NCI-H524 (cell line): ENCODE measurements around the gene ERCC2.
"Not testable (repeated sequence)": the region's sequence is repeated elsewhere in the genome, so short reads cannot be mapped to it uniquely, and the experiment has no call there.

Experiments
- DNase-seq, 2 experiments: peaks; one replicate each; lab custom pipeline; 2025; lab: John Stamatoyannopoulos, UW

The ERCC2 gene

DNA sequence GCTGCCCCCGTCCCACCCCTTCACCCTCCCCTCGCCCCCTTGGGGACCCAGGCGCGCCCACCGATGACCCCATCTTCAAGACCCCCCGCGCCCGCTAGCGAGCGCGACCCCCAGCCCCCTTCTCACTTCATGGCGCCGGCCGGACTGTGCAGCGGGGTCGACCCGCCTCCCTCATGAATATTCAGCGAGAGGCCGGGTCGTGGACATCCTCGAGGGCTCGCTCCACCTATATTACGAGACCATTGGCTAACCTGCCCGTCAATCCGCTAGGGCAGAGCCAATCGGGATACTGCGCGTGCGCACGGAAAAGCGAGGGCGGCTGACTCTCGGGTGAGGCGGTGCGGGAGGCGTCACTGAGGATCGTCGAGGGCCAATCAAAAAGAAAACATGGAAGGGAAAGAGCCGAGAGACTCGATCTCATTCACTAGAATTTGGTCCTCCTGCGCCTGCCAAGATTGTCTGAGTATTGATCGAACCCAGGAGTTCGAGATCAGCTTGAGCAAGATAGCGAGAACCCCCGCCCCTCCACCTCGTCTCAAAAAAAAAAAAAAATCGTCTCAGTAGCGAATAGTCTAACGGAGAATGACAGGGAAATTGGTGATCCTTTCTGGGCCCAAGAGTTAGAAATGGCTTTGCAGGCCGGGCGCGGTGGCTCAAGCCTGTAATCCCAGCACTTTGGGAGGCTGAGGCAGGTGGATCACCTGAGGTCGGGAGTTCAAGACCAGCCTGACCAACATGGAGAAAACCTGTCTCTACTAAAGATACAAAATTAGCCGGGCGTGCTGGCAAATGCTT is at the start of gene ERCC2:
TSS of gene ERCC2 (minus strand) at position 164 of the 795 bp plus-strand sequence. CDS start at position 131, 33 bp downstream.
- peak; percentile 96 to 97 for DNase-seq

DNA sequence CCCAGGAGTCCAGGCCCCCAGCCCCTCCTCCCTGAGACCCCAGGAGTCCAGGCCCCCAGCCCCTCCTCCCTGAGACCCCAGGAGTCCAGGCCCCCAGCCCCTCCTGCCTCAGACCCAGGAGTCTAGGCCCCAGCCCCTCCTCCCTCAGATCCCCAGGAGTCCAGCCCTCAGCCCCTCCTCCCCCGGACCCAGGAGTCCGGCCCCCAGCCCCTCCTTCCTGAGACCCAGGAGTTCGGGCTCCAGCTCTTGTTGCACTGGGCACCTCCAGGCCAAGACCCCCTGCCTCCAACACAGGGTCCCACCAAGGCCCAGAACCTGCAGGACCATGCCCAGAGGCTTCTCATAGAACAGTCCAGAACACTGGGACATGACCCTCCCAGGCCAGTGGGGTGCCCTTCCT is 49.5 kb upstream of the ERCC2 start:
- DNase-seq, result no peak

DNA sequence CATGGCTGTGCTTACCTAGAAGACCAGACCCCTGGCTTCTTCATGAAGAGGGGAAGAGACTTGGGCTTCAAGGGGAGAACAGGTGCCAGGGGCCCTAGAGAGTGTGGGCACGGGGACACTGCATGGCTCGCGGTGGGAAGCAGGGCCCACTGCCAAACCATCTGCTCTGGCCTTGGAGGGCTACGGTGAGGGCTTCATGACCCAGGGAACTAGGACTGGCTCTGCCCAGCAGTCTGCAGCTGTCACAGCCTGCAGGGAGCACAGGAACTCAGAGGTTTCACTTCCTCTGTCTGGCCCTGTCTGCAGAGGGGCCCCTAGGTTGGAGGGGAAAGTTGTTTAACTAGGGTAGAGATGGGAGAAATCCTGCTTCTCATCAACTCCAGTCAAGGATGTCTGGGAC is 49.0 kb upstream of the ERCC2 start:
- peak in 1 of 2 experiments; percentile 14 for DNase-seq

DNA sequence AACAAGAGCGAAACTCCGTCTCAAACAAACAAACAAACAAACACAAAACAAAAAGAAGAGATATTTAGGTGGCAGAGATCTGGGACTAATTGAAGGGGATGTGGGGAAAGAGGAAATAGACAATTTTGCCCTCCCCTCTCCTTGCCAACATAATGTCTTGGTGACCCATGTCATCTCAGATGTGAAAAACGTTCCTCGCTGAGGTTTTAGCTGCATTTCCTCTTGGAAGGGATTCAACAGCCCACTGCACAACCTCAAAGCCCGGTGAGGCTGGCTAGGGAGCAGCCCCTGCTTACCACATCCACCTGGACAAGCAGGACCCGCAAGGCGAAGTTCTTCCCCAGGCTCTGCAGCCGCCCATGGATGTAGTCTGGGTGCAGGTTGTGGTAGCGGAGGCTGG is 48.4 kb upstream of the ERCC2 start:
- no peak for DNase-seq

DNA sequence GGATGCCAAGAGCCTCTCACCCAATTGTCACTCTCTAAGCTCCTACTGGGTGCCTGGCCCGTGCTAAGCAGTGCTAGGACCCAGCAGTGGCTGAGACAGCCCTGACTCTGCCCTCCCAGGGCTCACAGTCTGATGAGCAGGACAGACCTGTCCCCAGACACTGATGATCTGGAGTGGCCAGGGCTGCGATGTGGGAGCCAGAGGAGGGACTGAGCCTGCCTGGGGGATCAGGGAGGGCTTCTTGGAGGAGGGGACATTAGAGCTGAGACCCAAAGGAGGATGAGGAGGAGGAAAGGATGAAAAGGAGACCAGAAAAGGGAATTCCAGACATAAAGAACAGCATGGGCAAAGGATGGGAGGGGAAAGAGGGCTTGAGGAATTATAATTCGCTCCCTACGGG is 46.8 kb upstream of the ERCC2 start:
- no peak for DNase-seq

DNA sequence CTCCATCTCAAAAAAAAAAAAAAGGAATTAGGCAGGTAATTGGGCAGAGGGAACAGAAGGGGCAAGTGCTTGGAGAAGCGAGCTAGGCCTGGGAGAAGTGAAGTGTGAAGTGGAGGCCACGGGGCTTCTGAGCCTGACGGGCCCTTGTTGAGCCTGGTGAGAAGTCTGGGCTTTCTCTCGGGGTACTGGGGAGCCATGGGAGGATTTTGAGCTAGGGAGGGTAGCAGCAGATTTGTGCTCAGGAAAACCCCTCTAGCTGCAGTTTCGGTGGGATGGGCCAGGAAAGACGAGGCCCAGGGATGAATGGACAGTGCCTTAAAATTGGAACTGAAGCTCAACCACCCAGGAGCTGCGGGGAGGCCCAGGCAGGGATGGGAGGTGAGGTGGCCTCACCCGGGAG is 44.1 kb upstream of the ERCC2 start:
- DNase-seq, result no peak

DNA sequence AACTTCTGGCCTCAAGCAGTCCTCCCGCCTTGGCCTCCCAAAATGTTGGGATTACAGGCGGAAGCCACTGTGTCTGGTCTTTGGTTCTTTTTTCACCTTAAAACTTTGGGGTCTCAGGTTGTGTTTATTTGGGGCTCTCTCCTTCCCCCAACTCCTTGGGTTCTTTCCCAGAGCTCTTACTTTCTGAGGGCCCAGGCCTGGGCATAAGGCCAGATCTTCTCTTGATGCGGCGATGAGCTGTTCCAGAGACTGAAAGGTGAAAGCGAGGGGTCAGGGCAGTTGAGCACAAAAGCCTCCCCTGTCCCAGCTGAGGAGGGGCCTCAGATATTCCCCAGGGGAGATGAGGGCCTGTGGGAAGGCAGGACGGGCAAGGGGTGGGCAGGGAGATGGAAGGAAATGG is 43.1 kb upstream of the ERCC2 start:
- DNase-seq, result no peak

DNA sequence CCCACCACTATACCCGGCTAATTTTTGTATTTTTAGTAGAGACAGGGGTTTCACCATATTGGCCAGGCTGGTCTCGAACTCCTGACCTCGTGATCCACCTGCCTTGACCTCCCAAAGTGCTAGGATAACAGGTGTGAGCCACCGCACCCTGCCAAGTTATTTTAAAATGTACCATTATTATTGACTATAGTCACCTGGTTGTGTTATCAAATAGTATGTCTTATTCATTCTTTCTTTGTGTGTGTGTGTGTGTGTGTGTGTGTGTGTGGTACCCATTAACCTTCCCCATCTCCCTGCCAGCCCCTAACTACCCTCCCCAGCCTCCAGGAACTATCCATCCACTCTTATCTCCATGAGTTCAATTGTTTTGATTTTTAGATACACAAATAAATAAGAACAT is 40.0 kb upstream of the ERCC2 start:
- DNase-seq, result not testable (repeated sequence)

DNA sequence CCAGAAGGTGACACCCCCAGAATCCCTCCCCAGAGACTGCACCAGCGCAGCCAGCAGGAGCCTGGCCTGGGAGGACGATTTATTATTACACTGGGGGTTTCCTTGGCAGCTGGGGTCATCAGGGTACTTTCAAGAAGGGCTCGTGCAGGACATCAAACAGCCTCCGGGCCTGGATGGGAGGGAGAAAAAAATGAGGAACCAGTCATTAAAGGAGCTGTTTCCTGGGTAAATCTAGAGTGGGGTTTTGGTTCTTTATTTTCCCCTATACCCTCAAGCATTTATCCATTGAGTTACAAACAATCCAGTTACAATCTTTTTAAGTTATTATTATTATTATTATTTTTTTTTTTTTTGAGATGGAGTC is 39.2 kb upstream of the ERCC2 start:
- DNase-seq, result no peak

DNA sequence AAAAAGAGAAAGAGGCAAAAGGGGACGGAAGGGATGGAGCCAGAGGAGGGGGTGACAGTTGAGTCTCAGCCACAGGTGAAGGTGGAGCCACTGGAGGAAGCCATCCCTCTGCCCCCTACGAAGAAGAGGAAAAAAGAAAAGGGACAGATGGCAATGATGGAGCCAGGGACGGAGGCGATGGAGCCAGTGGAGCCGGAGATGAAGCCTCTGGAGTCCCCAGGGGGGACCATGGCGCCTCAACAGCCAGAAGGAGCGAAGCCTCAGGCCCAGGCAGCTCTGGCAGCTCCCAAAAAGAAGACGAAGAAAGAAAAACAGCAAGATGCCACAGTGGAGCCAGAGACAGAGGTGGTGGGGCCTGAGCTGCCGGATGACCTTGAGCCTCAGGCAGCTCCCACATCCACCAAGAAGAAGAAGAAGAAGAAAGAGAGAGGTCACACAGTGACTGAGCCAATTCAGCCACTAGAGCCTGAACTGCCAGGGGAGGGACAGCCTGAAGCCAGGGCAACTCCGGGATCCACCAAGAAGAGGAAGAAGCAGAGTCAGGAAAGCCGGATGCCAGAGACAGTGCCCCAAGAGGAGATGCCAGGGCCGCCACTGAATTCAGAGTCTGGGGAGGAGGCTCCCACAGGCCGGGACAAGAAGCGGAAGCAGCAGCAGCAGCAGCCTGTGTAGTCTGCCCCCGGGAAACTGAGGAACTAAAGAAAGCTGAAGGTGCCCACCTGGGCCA is 38.6 kb upstream of the ERCC2 start:
- no peak for DNase-seq

DNA sequence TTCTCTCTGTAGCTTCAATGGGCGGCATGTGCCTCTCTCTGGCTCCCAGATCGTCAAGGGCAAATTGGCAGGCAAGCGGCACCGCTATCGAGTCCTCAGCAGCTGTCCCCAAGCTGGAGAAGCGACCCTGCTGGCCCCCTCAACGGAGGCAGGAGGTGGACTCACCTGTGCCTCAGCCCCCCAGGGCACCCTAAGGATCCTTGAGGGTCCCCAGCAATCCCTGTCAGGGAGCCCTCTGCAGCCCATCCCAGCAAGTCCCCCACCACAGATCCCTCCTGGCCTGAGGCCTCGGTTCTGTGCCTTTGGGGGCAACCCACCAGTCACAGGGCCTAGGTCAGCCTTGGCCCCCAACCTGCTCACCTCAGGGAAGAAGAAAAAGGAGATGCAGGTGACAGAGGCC is 37.7 kb upstream of the ERCC2 start:
- DNase-seq, result no peak

DNA sequence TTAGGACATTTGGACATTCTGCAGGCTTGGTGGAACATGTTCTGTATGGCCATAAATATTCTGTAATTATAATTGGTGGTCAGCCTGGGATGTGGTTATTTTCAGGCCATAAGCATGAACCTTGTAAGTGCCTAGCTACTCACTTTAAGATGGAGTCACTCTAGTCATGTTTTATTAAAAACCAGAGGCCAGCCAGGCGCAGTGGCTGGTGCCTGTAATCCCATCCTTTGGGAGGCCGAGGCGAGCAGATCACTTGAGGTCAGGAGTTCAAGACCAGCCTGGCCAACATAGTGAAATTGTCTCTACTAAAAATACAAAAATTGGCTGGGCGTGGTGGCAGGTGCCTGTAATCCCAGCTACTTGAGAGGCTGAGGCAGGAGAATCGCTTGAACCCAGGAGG is 37.2 kb upstream of the ERCC2 start:
- DNase-seq, result not testable (repeated sequence)

DNA sequence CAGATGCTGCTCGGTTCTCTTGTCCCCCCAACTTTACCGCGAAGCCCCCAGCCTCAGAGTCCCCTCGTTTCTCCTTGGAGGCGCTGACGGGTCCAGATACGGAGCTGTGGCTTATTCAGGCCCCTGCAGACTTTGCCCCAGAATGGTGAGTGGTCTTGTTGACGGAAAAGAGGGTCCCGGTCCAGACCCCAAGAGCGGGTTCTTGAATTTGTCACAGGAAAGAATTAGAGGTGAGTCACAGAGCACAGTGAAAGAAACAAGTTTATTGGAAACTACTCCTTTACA is 36.7 kb upstream of the ERCC2 start:
- no peak for DNase-seq

DNA sequence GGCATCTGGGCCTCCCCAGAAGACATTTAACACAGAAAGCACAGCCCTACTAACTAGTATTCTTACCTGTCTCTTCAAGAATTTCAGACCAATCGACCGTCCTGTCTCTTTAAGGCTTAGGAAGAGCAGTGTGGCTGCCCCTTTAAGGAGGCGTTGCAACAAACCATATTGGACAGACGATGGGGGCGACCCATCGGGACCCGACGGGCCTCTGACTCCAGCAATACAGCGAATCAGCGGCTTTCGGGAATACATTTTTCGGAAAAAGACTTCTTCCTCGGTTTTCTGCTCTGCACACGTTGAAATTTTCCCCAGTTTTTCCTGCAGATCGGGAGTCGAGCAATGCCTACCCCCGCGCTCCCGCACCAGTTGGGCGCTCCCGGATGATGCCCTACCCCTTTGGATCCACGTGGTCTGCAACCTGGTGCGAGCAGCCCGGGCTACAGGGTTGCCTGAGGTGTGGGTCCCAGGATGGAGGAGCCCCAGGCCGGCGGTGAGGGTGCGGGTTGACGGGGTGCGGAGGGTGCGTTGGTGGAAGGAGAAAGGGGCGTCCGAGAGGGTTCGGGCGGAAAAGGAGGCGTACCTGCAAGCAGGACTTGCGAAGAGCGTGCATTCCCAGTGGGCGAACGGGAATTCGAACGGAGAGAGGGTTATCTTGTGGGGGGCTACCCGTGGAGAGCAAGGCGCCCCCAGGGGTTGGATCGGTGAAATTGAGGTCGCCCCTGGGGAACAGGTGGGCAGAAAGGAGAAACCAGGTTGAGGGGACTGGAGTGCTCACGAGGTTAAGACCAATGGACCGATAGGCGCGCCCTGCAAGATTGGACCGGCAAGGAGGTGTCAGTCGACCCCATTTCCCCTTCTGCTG is 36.1 kb upstream of the ERCC2 start, which contains the start of gene POLR1G:
TSS of gene POLR1G (plus strand) at position 419 of the 865 bp plus-strand sequence. CDS start at position 472, 53 bp downstream.
- DNase-seq, result peak; percentile 77 to 88

DNA sequence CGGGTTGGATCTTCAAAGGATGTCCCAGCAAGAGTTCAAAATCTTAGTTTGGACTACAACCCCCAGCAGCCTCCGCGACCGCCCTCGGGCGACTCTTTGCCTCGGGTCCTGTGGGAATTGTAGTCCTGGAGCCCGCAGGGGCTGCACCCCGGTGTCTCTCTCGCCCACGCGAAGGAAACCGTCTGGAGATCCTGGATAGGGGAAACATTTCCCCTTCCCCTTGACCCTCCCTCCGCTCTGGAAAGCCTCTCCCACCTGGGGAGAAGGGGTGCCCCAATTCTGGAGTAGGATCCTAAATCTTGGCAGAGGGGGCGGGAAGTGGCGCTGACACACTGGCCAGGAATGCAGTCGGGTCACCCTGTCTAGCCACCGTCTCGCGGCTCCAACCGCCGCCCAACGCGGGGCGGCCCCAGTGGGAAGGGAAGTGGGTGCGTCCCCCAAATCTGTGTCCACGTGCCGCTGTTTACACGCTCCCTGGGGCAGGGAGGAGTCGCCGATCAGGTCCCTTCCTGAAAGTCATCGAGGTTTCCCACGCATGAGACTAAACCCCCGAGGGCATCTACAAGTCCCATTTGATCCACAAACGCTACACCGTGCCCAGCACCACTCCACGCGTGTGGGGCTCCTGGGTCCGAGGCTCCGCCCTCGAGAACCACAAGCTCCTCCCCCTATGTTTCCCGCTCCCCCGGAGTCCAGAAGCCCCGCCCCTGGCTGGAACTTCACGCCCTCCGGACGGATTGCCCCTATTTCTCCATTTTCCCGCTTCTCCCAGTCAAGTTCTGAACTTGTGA is 35.3 kb upstream of the ERCC2 start:
- peak; percentile 77 to 88 for DNase-seq

DNA sequence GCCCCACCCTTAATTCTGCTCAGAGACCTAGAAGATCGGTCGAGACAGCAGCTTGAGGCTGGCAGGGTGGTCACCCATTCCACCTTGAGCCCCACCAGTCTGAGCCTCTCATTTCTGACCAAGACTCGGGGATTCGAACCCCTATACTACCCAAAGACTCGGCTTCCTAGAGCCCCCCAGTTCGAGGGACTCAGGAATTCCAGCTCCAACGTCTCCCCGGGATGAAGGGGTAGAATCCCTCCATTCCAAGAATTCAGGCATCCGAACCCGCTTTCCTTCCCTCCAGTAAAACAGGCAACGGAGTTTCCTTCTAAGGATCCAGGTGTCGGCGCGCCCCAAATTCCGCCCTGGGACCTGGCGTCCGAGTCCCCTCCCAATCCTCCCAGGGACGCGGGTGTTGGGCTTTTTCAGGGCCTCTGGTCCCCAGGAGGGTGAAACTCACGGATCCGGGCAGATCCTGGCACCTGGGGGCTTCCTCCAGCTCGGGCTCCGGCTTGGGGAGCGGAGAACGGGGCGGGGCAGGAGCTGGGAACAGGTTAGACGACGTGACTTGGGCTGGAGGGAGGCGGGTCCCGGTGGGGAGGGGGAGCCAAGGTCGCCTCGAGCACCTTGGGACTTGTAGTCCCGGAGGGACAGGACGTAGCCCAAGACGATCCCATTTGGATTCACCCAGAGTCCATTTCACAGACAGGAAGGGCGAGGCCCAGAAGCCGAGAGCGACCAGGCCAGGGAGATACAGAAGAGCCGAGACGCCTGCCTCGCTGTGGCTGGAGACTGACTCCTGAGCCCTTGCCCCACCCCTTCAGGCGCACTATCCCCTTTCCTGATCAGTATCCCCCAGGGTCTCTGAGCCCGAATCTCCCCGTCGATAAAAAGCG is 34.4 kb upstream of the ERCC2 start, which contains the start of gene PPP1R13L:
TSS of gene PPP1R13L (minus strand) at position 513 of the 878 bp plus-strand sequence. CDS start 6,751 bp downstream, outside the sequence.
- DNase-seq, result peak in 1 of 2 experiments; percentile 43

DNA sequence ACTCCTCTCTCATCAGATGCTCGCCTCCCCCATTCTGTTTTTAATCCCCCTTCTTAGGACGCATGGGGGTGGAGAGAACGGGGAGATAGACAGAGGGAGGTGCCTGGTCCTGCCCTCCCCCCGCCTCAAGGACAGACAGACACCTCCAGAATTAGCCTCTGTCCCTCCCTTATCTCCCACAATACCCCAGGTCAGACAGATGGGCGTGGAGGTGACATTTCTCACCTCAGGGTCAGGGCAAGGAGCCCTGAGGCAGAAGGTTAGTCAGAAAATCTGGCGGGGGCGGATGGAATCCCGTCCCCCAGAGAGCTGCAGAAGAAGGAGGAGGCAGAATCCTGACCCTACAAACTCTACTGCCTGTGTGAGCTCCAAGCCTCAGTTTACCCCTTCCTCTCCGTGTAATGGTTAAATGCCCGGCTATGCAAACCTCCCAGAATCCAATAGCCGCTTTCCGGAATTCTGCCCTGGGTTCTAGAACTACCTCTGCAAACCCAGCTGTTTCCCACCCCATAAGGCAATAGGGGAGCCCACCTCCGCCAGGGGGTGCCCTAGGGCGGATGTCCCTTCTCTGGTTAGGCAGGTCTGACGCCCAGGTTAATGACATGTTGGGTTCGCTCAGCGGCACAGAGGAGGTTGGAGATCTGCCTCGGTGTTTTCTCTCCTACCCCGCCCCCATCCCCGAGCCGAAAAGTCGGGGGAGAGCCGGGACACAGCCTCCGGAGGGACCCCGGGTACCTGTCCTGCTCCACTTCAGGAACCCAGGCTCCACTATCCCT is 33.6 kb upstream of the ERCC2 start:
- peak in 1 of 2 experiments; percentile 18 for DNase-seq

DNA sequence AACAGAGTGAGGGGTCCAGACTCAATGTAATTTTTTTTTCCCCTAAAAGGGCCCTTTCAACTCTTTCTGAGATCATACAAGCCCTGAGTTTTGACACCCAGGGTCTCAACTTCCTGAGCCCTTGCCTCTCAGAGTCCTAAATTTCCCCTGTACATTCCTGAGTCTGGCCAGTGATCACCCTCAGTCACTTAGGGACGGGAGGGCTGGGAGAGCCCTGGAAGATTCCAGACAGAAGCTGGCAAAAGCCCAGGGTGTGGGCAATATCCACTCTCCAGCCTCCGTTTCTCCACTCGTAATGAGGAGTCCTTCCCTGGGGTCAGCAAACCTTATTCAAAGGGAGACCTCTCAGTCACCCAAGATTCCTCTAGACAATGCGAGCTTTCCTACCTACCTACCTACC is 32.9 kb upstream of the ERCC2 start:
- DNase-seq, result no peak

DNA sequence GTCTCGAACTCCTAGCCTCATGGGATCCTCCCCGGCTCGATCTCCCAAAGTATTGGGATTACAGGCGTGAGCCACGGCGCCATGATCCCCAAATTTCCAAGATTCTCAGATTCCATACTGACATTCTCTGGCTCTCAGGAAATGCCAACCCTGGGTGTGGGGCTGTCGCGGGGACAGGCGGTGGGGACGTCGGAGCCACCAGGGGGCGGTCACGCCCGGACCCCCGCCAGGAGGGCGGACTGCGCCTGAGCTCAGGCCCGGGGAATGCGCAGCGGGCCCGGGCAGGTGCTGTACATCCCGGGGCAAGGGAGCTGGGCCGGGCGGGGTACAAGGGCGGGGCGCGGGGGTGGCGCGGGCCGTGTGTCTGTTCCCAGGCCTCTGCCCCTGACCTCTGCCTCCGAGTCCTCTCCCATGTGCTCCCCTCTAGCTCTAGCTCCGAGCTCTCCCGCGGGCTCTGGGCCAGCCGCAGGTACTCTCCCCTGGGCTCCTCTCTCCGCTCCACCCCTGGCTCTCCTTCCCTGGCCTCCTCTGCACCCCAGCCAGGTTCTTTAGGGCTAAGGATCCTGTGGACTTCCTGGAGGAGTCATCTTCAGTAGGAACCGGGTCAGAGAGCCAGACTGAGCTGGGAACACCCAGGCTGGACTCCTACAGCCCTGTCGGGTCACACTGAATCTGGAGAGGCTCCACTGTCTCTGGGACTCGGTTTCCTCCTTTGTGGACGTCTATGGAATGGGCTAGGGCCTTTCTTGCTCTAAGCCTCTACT is 32.1 kb upstream of the ERCC2 start:
- no peak for DNase-seq
